Measurements from ENCODE around the gene KIF5B. TPM values are rescaled to one million over a fixed set of nuclear protein-coding genes. Genes with fewer than 3 reads are reported as not detected.

The KIF5B gene
- total and polyA plus RNA-seq, 2 of the 8 experiments (the other 6 are each of a cell fraction or from before 2014, with no cell fraction given): 9.8 to 68.4 TPM

DNA sequence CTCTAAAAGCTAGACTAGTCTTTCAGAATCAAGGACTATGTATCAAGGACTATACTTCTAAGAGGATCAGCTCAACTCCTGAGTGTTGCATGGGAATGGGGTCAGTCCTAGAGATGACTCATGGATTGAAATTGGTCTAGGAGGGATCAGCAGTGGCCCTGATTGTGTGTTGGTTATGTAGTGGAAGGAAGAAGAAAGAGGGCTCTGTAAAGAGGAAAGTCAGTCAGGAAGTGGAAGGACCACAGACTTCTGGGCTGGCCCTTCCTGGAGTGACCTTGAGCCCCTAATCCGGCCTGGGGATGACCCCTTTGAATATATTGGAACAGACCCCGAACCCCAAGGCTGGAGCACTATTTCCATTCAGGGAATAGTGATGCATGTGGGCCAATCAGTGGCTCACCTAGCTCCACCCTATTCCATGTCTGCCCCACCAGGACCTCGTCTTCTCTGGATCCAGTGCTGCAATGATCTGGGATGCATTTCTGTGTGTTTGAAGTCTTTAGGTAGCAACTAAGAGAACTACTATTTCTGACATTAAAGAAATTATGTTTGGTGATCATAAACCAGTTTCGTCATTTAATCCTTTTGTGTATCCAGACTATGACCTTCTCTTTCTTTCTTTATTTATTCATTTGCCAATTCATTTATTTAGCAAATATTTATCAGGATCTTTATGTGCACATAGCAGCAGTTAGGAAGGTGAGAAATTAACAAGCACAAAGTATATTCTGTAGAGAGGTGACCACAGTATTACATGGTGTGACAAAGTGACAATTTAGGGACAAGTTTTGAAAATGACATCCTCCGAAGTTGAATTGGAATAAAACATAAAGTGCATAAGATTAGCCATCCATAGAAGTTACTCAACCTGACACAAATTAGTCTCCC is 48.6 kb upstream of the KIF5B start:
- H4K8ac ChIP-seq (ENCODE audit: extremely low read depth, insufficient read depth, low read length): no peak overlapping the region

More for the DNA sequence above, 48.6 kb upstream of the KIF5B start:
- no peak overlapping the region for H2AFZ ChIP-seq (ENCODE audit: low read length)
- no peak overlapping the region for H3K23ac ChIP-seq (ENCODE audit: insufficient read length)
- H3K36me3 ChIP-seq (ENCODE audit: control insufficient read depth in 2 of 4, insufficient read depth in 4 of 4, low read length in 3 of 4): no peaks in the 10 kb centered on the region
- H4K5ac ChIP-seq (ENCODE audit: insufficient read length, low read depth, low read length): no peak overlapping the region
- no peak overlapping the region for H2BK15ac ChIP-seq (ENCODE audit: low read length)
- no peak for DNase-seq (ENCODE audit: low read depth in 1 of 2, low spot score in 2 of 2)
- no peak overlapping the region for H3K14ac ChIP-seq (ENCODE audit: insufficient read length)
- 96% methylated on average over 5 of the region's 5 CpGs; no CpG with 5 or more reads in 1 of the 2 experiments for WGBS, 2 experiments (ENCODE audit: extremely low coverage in 1 of 2, insufficient coverage in 1 of 2, insufficient read length in 1 of 2, insufficient replicate concordance in 2 of 2, low coverage in 1 of 2, low lambda C conversion rate in 2 of 2, missing lambda C conversion rate in 1 of 2)
- TF ChIP-seq SIX5 (IDR thresholded peaks at IDR 0.05; ENCODE audit: low read depth, low read length): no peak
- ChIA-PET POLR2A (ENCODE audit: partially characterized antibody) (interaction anchor here (0.9 kb wide), 1 partner anchor 17 kb away, joined by 4 read pairs; no protein-coding TSS in a partner anchor), CTCF (ENCODE audit: partially characterized antibody) (interaction anchor here (0.8 to 1.1 kb wide), 2 partner anchors 153 to 1341 kb away, joined by 3 read pairs; no protein-coding TSS in a partner anchor)
- H3K4me3 ChIP-seq (ENCODE audit: extremely low read depth in 1 of 4, insufficient read depth in 2 of 4, low read depth in 3 of 4, low read length in 4 of 4): no peak overlapping the region
- H2BK12ac ChIP-seq (ENCODE audit: low read depth, low read length): no peak overlapping the region
- no peak overlapping the region for H4K91ac ChIP-seq (replicated peaks; ENCODE audit: insufficient read length, low read length)
- H3K27ac ChIP-seq (ENCODE audit: low read depth, low read length): no peak overlapping the region
- H3K79me2 ChIP-seq (ENCODE audit: control insufficient read depth in 1 of 2, insufficient read depth in 2 of 2, low read length in 2 of 2): no peaks in the 10 kb centered on the region
- H2BK20ac ChIP-seq (ENCODE audit: low read length): no peak overlapping the region
- H3K23me2 ChIP-seq (ENCODE audit: low read depth, low read length): no peaks in the 10 kb centered on the region
- no peaks in the 10 kb centered on the region for H4K20me1 ChIP-seq (replicated peaks in 1 of 2; ENCODE audit: control insufficient read depth in 1 of 2, insufficient read depth in 2 of 2, low read length in 2 of 2)
- H2BK120ac ChIP-seq (replicated peaks; ENCODE audit: low read depth, low read length): no peak overlapping the region
- no peak overlapping the region for H3K4me2 ChIP-seq (ENCODE audit: insufficient read depth in 1 of 2, low read depth in 2 of 2, low read length in 2 of 2)
- no peak overlapping the region for H3K9ac ChIP-seq (replicated peaks in 1 of 4; ENCODE audit: extremely low read depth in 1 of 4, low read depth in 3 of 4, low read length in 3 of 4)
- H3K18ac ChIP-seq (ENCODE audit: extremely low read depth, low read length): no peak overlapping the region
- no peak overlapping the region for H3K4ac ChIP-seq (replicated peaks; ENCODE audit: insufficient read length, low read depth, low read length)
- FAIRE-seq: no peak
- H3K79me1 ChIP-seq (ENCODE audit: low read depth, low read length): no peaks in the 10 kb centered on the region
- H3K27me3 ChIP-seq (replicated peaks in 1 of 4; ENCODE audit: control insufficient read depth in 3 of 4, extremely low read depth in 1 of 4, insufficient read depth in 3 of 4, low read length in 3 of 4): no peaks in the 10 kb centered on the region; a peak in 1 of 7 replicates
- H2AK5ac ChIP-seq (ENCODE audit: low read depth, low read length): no peak overlapping the region
- H3K56ac ChIP-seq (replicated peaks; ENCODE audit: insufficient read length, low read depth, low read length): no peak overlapping the region
- peaks cover 0 to 4% of the 10 kb centered on the region in 2 experiments; a peak in 1 of 4 replicates for H3K9me3 ChIP-seq (ENCODE audit: insufficient read depth in 2 of 2, low read depth in 1 of 2, low read length in 1 of 2)
- no peak overlapping the region for H2BK5ac ChIP-seq (ENCODE audit: low read depth, low read length)
- H3K4me1 ChIP-seq (replicated peaks in 1 of 4; ENCODE audit: control insufficient read depth in 3 of 4, insufficient read depth in 4 of 4, low read length in 3 of 4): no peaks in the 10 kb centered on the region; a peak in 1 of 7 replicates
